Panc1 (cell line): ENCODE measurements around the gene MBOAT7. TPM values are rescaled to one million over a fixed set of nuclear protein-coding genes. Genes with fewer than 3 reads are reported as not detected.

Experiments
- ATAC-seq: fragments of 200-7000 bp; cut with Tn5 transposase; 2 replicates; pipeline ENCODE4 v1.9.1; 2020; ENCODE audit warnings: mild to moderate bottlenecking, moderate library complexity
- BruUV-seq: library from RNA; stranded (reverse); fragments of 400-500 nt; replicated peaks from 2 replicates; lab custom pipeline; 2021; lab: Mats Ljungman, UMichigan
- CTCF ChIA-PET: fragments of 300-600 bp; sonication (Branson Sonifier 250); formaldehyde crosslinking; loops from one replicate; lab custom pipeline; 2022; ENCODE audit warnings: antibody characterized with exemption; lab: Charles Lee
- POLR2A ChIA-PET: fragments of 300-600 bp; sonication (Branson Sonifier 250); formaldehyde crosslinking; loops from one replicate; lab custom pipeline; 2022; ENCODE audit warnings: antibody characterized with exemption; lab: Charles Lee
- DNase-seq: peaks from one replicate; pipeline ENCODE4 v3.0.0-alpha.2; 2010; ENCODE audit warnings: low read depth, low spot score
- H3K27ac ChIP-seq: 2 replicates; pipeline ENCODE4 v1.5.1; 2011; ENCODE audit warnings: mild to moderate bottlenecking, low read length, inconsistent platforms
- H3K27me3 ChIP-seq: fragments of 200-500 bp; sonication (Bioruptor generic); 2 replicates; pipeline ENCODE4 v1.6.0; 2014; ENCODE audit warnings: low read length, inconsistent platforms; ENCODE audit not compliant: control insufficient read depth, insufficient read depth
- H3K36me3 ChIP-seq: fragments of 200-500 bp; sonication (Bioruptor generic); 2 replicates; pipeline ENCODE4 v1.5.1; 2014; ENCODE audit warnings: inconsistent platforms, mild to moderate bottlenecking, low read length, moderate library complexity; ENCODE audit not compliant: control insufficient read depth, insufficient read depth
- H3K4me1 ChIP-seq: 2 replicates; pipeline ENCODE4 v1.5.1; 2011; ENCODE audit warnings: inconsistent platforms, mild to moderate bottlenecking, low read length, moderate library complexity; ENCODE audit not compliant: control insufficient read depth, insufficient read depth
- H3K4me3 ChIP-seq, 2 experiments: 2 replicates each; pipeline ENCODE4 v1.5.1; 2011 to 2012; ENCODE audit warnings: low read depth in 2 of 2, low read length in 2 of 2, mild to moderate bottlenecking in 2 of 2, inconsistent platforms in 1 of 2, moderate library complexity in 1 of 2
- H3K9me3 ChIP-seq: fragments of 200-500 bp; sonication (Bioruptor generic); 2 replicates; pipeline ENCODE4 v1.5.1; 2014; ENCODE audit warnings: low read depth, mild to moderate bottlenecking, inconsistent platforms, low read length, moderate library complexity; ENCODE audit not compliant: control insufficient read depth, insufficient read depth
- CTCF ChIP-seq: fragments of 450-650 bp; IDR thresholded peaks from 2 replicates; pipeline ENCODE4 v1.5.1; 2017; ENCODE audit warnings: mild to moderate bottlenecking
- POLR2AphosphoS5 ChIP-seq: IDR thresholded peaks from 2 replicates; pipeline ENCODE4 v1.6.1; 2012; ENCODE audit warnings: mild to moderate bottlenecking, low read depth, low read length, moderate library complexity
- REST ChIP-seq, 2 experiments: IDR thresholded peaks; 2 replicates each; pipeline ENCODE4 v1.6.1; 2011 to 2012; ENCODE audit warnings: low read depth in 2 of 2, control low read depth in 1 of 2, low read length in 1 of 2, mild to moderate bottlenecking in 1 of 2, moderate library complexity in 1 of 2; ENCODE audit not compliant: insufficient read depth in 1 of 2
- SIN3A ChIP-seq: IDR thresholded peaks from 2 replicates; pipeline ENCODE4 v1.6.1; 2012; ENCODE audit warnings: low read depth, mild to moderate bottlenecking, low read length, moderate library complexity, borderline replicate concordance; ENCODE audit not compliant: insufficient read depth
- TCF7L2 ChIP-seq: IDR thresholded peaks from 2 replicates; pipeline ENCODE4 v1.6.1; 2011; ENCODE audit warnings: mild to moderate bottlenecking, low read depth, low read length, inconsistent platforms
- in situ Hi-C: cut with HindIII; loops from 2 replicates; pipeline ENCODE4 v1.10.0; 2016; ENCODE audit warnings: low sequenced_read_pairs, low pct_unique_long_range_greater_than_20kb
- intact Hi-C: fragments of 100-400 bp; cut with micrococcal nuclease; formaldehyde crosslinking; loops from one replicate; pipeline ENCODE4 v1.10.0; 2022; ENCODE audit not compliant: unreplicated experiment
- total RNA-seq: library from RNA; stranded (reverse); gene quantifications from one replicate; pipeline ENCODE4 v1.2.1, GENCODE V29; 2021; ENCODE audit not compliant: unreplicated experiment

Gene MBOAT7
- total RNA-seq, 1 experiment from 2014 or later = 264 TPM

- ATAC-seq = no peak
- H3K9me3 ChIP-seq = no peaks in the 10 kb centered on the region
- H3K27me3 ChIP-seq = no peaks in the 10 kb centered on the region
- no peak overlapping the region for H3K4me3 ChIP-seq
- H3K27ac ChIP-seq = no peak overlapping the region
- H3K4me1 ChIP-seq = no peaks in the 10 kb centered on the region
- CTCF ChIA-PET = no interaction called here
- peaks cover 56% of the 10 kb centered on the region for H3K36me3 ChIP-seq
- in situ Hi-C loops = no loop called here
- BruUV-seq = no TSS peak
- intact Hi-C loops = no loop called here
- POLR2A ChIA-PET = no interaction called here
- TF ChIP-seq POLR2AphosphoS5 (no peak), TCF7L2 (no peak), SIN3A (no peak), REST (IDR thresholded peaks at IDR 0.05; ENCODE audit: insufficient read depth in 1 of 2, low read depth in 2 of 2, low read length in 1 of 2) (no peak), CTCF (no peak)
- DNase-seq = no peak
Measured at GRCh38 chr19:54147676-54148075, 41.7 kb downstream of the MBOAT7 start.

- ATAC-seq (no peak; the same call in 1 of the 2 replicates), DNase-seq (no peak)
- no TSS peak for BruUV-seq
- Histone ChIP-seq H3K27ac (no peak overlapping the region), H3K27me3 (no peaks in the 10 kb centered on the region), H3K9me3 (no peaks in the 10 kb centered on the region), H3K4me3 (no peak overlapping the region), H3K4me1 (peaks cover 6% of the 10 kb centered on the region; the same call in 1 of the 2 replicates), H3K36me3 (peaks cover 55% of the 10 kb centered on the region)
- ChIA-PET POLR2A (no interaction called here), CTCF (interaction anchor here (0.6 kb wide), 1 partner anchor 237 kb away, joined by 5 read pairs; no protein-coding TSS in a partner anchor)
- intact Hi-C loops = no loop called here
- in situ Hi-C loops = no loop called here
- no peak for TF ChIP-seq POLR2AphosphoS5
- no peak for TF ChIP-seq CTCF
- TF ChIP-seq REST (IDR thresholded peaks at IDR 0.05; ENCODE audit: insufficient read depth in 1 of 2, low read depth in 2 of 2, low read length in 1 of 2) = no peak
- TF ChIP-seq TCF7L2 = no peak
- TF ChIP-seq SIN3A = no peak
Measured at GRCh38 chr19:54145541-54146158, 43.7 kb downstream of the MBOAT7 start.
